HCT116 (cell line): ENCODE measurements around the gene SLC35F3.
"Not testable (repeated sequence)": the region's sequence is repeated elsewhere in the genome, so short reads cannot be mapped to it uniquely, and the experiment has no call there.

Experiments
- POLR2AphosphoS5 ChIP-seq: IDR thresholded peaks from 2 replicates; pipeline ENCODE4 v1.6.1; 2011; ENCODE audit warnings: mild to moderate bottlenecking, low read depth, low read length, moderate library complexity
- TF ChIP-seq, protein P1 (sequence below), 3 experiments: fragments of 200-600 bp in 1 of 3; sonication (generic) in 1 of 3; IDR thresholded peaks in 2 of 3; conservative IDR thresholded peaks in 1 of 3; 2 replicates each; pipeline ENCODE4 v1.5.1; 2012 to 2017; ENCODE audit warnings: low read depth in 2 of 3, low read length in 2 of 3, antibody characterized with exemption in 1 of 3, borderline replicate concordance in 1 of 3, control low read depth in 1 of 3, mild to moderate bottlenecking in 1 of 3, mixed read lengths in 1 of 3, mixed run types in 1 of 3, moderate library complexity in 1 of 3; ENCODE audit not compliant: insufficient read depth in 1 of 3

DNA sequence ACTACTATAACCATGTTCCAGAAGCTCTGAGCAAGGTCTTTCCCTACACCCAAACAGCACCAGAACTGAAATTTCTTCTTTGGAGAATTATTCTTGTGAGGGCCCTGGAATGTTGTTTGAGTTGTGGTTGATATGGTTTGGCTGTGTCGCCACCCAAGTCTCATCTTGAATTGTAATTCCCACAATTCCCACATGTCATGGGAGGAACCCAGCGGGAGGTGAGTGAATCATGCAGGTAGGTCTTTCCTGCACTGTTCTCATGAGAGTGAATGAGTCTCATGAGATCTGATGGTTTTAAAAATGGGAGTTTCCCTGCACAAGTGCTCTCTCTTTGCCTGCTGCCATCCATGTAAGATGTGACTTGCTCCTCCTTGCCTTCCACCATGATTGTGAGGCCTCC is 272.4 kb downstream of the SLC35F3 start:
- TF ChIP-seq, protein P1, sequence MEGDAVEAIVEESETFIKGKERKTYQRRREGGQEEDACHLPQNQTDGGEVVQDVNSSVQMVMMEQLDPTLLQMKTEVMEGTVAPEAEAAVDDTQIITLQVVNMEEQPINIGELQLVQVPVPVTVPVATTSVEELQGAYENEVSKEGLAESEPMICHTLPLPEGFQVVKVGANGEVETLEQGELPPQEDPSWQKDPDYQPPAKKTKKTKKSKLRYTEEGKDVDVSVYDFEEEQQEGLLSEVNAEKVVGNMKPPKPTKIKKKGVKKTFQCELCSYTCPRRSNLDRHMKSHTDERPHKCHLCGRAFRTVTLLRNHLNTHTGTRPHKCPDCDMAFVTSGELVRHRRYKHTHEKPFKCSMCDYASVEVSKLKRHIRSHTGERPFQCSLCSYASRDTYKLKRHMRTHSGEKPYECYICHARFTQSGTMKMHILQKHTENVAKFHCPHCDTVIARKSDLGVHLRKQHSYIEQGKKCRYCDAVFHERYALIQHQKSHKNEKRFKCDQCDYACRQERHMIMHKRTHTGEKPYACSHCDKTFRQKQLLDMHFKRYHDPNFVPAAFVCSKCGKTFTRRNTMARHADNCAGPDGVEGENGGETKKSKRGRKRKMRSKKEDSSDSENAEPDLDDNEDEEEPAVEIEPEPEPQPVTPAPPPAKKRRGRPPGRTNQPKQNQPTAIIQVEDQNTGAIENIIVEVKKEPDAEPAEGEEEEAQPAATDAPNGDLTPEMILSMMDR (IDR thresholded peaks at IDR 0.05 in 2 of 3, conservative IDR thresholded peaks at IDR 0.05 in 1 of 3; ENCODE audit: borderline replicate concordance in 1 of 3, insufficient read depth in 1 of 3, low read depth in 2 of 3, low read length in 2 of 3): not testable (repeated sequence)
- TF ChIP-seq POLR2AphosphoS5: not testable (repeated sequence)
